NCI-H1092 treated with DMSO at 0.1 percent for 48 hours (cell line): Measurements from ENCODE around the gene GNPNAT1.

Experiments
- DNase-seq: peaks from one replicate; lab custom pipeline; 2025; lab: John Stamatoyannopoulos, UW

Gene GNPNAT1

DNA sequence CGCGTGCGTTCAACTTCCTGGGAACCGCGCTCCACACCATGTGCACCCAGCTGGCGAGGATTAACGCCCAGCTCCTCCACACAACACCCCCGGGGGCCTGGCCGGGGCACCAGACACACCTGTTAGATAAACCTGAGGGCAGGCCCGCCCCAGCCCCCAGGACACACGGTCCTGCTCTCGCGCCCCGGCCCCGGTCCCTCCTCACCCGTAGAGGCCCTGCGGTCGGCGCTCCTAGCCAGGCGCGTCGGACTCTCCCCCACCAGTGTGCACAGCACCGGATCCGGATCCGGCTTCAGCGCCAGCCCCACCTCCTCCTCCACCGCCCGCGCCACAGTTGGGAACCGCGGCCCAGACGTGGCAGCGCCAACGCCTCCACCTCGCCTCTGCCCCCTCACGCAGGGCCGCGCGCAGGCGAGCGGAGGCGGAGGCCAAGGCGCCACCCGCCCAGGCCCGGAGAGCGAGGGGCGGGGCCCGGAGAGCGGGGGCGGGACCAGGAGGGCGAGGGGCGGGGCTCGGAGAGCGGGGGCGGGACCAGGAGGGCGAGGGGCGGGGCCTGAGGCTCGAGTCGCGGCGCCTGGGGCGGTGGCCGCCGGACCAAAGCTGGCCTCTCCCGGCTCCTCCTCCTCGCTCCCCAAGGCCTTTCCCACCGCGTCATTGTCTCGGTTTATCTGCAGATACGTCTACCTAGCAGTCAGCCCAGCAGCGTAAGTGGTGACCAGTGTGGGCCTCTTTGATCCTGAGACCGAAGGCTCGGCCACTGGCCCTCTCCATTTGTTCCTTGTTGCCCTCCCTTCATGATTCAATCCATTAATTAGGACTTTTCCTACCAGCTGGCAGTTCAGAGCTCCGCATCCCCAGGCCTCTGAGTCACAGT, at the start of gene GNPNAT1:
Gene GNPNAT1 (minus strand): TSS at position 385 of the 874 bp plus-strand sequence. CDS start 6,957 bp downstream, outside the sequence.
- DNase-seq, result peak; percentile 82

DNA sequence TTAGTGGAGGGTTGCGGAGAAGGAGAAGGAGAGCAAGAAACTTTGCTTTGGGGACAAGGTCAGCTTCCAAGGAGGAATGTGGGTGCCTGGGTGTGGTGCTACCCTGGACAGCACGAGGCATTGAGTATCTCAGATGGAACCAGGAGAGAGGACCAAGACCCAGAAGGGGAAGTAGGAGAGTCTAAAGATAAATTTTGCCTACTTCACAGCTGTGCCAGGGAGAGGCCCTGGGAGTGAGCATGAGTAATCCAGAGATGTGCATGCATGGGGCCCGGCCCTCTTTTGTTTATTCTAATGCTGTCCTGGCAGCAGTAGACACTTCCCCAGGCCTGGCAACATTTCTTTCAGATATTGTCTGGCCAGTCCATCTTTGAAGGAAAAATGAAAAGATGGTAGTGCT, 49.5 kb upstream of the GNPNAT1 start:
- no peak for DNase-seq

DNA sequence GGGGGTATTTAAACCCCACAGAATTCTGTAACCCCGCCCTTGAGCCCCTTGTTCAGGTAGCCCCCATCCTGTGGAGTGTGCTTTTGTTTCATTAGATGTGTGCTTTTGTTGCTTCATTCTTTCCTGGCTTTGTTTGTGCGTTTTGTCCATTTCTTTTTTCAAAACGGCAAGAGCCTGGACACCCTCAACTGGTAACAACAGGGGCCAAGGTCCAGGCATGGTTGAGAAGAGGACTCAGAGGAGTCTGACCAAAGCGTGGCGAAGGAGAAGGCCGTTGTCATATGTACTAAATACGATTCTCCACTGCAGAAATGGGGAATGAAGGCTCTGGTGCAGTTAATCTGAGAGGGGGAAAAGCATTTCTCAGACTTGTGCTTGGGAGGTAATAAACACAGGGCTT, 46.0 kb upstream of the GNPNAT1 start:
- no peak for DNase-seq

DNA sequence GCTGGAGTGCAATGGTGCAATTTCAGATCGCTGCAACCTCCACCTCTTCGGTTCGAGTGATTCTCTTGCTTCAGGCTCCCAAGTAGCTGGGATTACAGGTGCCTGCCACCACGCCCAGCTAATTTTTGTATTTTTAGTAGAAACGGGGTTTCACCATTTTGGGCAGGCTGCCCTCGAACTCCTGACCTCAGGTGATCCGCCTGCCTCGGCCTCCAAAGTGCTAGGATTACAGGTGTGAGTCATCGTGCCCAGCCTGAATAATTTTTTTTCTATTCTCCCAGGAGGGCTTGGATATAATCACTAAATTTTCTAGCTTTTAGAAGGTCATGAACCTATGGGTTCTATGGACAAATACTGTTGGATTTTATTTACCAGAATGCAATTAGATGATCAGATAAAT, 44.7 kb upstream of the GNPNAT1 start:
- no peak for DNase-seq

DNA sequence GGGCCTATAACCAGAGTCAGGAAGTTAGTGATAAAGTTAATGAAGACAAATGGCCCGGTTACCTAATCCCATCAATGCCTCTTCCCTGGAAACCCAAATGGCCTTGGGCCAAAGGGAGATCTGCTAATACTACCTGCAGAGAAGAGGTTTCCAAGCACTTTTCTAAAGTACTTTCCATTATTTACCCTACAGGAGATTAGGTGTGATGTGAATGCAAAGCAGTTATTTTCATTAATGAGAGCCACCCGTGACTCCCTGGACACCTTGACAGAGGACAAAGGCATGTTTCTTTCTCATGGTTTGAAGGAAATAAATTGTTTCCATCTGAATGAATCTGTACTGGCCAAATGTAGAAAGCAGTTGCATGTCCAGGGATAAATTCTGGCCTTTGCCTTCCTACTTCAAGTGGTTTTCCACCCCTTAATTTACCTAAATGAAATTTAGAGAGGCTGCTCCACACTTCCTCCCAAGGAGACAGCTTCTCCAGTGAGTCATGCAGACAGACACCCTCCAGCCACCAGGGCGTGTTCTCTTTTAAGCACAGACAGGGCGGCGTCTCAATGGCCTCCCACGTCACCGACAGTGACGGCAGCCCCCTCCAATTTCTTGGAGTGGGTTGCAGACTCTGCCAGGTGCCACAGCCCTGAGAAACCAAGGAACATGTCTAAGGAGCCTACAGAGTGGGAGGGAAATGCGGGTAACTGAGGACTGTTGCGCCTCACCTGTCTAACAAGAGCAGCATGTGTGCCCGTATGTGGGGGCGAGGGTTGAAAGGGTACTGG, 43.9 kb upstream of the GNPNAT1 start:
- peak; percentile 33 for DNase-seq

DNA sequence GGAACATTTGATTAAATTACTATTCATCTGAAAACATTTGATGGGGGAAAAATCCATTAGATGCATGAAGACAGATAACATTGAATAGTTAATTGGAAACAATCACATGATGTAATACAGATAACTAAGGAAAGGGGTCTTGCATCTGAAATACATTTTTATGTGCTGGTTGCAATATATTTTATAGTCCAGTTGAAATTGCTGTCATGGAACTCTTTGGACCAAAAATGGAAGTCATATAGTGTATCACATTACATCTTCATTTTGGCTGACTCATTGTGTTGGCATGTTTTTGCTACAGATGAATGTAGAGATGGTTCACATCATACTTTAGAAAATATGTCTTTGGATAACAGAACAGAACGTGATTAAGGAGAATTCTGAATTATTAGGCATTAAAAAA, 43.0 kb upstream of the GNPNAT1 start:
- no peak for DNase-seq

DNA sequence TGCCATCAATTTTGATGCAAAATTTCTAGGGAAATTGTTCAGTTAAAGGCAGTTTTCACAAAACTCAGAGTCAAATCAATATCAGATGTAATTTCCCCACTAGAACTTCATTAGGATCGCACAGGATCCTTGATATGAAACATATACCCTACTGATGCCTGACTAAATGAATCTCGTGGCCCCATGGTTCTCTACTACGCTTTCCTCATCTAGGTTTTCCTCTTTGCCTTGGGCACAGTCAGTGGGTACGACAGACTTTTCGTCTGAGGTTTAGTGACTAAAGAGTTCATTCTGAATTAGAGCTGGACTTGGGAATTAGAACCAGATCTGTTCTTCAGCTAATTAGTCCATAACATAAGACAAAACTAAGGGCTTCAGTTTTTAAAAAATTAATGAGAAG, 42.5 kb upstream of the GNPNAT1 start:
- no peak for DNase-seq

DNA sequence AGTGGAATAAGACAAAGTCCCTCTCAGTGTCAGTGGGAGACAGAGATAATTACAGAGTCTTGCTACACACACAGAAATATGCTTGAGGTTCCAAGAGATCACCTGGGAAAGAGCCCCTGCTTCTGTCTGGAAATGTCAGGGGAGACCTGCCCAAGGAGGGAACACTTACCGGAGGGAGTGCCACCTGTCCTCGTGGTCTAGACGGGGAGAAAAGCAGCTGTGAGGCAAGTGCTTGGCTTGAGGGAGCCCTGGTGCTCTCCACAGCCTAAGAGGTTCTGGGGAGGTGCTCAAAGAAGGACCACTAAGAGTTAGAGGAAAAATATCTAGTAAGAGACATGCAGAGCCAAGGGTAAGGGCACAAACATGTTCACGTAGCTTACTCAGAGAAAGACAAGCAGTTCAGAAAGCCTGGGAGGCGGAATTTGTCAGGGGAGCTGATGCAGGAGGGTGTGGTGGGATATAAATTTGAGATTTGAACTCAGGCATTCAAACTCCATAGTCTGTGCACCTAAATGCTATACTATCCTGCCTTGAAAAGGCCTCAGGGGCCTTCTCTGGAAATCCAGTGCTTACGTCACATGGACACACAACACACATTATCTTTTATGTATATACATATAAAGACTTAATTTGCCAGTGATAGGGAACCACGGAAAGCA, 38.2 kb upstream of the GNPNAT1 start:
- DNase-seq, result no peak

DNA sequence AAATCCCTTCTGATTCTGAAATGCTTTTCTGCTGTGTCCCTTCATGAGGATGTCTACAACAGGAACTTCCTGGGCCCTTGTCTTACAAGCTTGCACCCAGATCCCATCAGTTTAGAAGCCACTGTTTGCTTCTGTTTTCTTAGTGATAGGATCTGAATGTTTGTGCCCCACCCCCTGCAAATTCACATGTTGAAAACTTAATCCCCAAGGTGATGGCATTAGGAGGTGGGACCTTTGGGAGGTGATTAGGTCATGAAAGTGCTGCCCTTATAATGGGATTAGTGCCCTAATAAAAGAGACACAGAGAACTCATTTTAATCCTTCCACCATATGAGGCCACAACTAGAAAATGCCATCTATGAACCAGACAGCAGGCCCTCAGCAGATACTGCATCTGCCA, 36.0 kb upstream of the GNPNAT1 start:
- DNase-seq, result no peak

DNA sequence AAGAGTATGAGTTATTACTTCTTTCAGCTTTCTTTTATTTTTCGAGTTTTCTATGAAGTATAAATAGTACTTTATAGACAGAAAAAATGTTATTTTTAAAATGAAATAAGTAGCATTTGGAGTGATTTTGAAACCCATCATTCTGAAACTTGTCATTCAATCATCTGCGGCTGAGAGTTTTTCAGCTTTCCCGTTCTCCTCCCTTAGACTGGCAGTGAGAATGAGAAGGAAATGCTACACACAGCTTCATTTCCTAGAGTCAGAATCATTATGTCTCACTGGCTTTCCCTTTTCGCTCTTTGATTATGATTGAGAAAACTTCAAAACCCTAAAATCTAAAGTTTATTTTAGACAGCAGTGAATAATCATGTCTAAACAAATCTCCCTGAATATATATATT, 33.7 kb upstream of the GNPNAT1 start:
- no peak for DNase-seq

DNA sequence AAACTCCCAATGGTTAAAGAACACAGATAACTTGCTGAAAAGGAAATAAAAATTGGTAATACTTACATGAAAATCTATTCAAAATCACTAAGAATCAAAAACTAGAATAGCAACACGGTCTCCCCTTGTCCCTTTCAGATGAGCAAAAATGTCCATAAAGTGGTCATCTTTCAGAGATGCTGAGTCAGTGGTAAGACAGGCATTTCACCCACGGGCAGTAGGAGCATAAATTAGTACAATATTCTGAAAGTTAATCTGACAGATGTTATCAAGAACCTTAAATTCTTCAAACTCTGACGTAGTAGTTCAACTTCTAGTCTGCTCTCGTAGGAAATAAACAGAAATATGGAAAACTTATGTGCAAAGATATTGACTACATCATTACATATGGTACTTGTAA, 33.1 kb upstream of the GNPNAT1 start:
- DNase-seq, result no peak

DNA sequence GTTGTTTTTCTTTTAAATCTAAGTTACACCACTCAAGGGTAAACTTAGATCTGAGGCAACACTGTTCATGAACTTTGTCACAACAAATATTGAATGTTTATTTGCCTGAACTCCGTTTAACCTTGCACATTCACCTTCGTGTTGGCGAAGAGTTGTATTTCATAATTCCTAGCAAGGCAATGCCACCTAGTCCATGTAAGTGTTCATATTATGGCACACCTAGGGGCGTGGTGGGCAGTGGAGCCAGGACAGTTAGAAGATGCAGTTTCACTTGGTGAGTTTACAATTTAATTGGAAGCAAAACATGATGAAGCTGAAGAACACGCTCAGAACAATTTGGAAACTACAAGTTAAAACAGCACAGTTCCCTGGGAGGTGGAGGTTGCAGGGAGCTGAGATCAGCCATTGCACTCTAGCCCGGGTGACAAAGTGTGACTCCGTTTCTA, 30.4 kb upstream of the GNPNAT1 start:
- no peak for DNase-seq

DNA sequence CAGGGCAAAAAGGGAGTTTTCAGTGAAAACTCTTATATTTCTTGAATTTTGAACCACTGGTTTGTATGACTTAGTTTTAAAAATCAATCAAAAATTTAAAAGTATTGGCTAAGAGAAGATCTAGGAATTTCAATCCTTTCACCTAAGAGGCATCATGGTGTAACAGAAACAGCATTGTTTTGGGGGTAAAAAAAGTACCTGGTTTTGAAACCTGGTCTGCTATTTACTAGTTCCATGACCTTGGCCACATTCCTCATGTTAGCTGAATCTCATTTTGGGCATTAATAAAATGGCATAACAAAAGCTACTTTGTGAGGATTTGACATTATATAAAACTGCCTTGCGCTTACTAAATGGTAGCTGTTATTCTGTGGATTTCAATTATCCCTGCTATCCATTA, 16.7 kb upstream of the GNPNAT1 start:
- no peak for DNase-seq

DNA sequence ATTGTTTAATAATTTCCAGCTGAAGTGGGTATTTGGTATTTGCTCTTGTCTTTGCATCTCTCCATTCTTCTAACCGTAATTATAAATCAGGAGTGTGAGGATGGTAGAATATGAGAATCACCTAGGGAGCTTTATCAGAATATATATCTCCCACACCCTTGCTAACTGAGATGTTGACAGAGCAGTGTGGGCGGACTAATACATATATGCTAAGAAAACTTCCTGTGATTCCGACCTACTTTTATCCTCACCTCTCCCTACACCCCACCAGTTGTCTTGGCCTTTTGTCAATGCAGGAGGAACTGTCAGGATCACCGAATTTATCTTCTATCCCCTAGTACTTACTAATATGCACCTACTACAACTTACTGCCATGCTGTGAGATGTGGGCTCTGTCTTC, 14.7 kb upstream of the GNPNAT1 start:
- no peak for DNase-seq

DNA sequence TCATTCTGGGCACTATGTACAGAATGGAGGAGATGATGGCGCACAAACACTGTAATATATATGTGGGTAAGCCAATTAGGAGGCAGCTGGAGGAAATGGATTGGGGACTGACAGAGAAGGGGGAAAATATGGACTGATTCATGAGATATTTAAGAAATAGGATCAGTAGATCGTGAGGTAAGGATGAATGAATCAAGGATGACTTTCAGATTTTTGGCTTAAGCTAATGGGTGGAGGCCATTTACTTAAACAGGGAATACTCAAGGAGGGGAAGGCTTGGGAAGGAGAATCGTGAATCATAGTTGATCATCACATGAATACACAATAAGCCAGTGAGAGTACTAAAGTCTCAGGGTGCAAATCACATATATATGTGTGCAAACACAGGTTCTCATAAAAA, 11.2 kb upstream of the GNPNAT1 start:
- DNase-seq, result no peak

DNA sequence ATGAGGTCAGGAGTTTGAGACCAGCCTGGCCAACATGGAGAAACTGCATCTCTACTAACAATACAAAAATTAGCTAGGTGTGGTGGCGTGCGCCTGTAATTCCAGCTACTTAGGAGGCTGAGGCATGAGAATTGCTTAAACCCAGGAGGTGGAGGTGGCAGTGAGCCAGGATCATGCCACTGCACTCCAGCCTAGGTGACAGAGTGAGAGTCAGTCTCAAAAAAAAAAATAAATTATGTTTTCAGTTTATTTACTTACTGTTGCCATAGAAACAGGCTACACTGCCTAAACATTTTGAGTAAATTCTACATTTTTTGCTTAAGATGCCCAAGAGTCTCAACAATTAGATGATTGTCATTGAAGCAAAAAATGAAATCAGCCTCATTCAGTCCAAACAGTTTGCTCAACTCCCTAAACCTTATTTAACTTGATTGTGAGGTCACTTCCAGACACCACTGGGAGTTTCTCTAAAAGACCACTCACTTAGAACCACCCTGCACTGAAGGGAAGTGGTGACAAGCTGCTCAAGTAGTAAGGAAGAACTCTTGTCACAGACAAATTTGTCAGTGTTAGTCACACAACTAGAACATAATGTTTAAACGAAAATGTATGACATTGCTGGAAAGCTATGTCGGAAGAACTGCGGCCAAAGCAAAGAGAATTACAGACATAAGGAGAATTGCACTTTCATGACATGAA, 9.8 kb upstream of the GNPNAT1 start:
- DNase-seq, result no peak

DNA sequence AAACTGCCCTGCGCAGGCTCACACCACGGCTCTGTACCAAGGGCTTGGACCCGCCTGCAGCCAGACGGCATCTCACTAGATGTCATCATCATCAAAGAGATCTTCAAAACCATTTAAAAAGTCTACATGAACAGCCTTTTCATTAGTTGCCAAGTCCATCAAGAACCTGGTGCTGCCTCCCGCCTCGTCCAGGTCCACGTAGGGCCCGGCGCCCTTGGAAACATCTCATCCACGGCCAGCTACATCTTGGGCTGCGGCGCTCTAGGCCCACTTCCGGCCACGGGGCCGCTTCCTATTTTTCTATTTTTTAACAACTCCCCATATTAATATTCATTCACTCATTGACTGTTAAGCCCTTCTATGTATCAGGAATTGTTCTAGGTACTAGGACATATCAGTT, 7.4 kb upstream of the GNPNAT1 start:
- no peak for DNase-seq

DNA sequence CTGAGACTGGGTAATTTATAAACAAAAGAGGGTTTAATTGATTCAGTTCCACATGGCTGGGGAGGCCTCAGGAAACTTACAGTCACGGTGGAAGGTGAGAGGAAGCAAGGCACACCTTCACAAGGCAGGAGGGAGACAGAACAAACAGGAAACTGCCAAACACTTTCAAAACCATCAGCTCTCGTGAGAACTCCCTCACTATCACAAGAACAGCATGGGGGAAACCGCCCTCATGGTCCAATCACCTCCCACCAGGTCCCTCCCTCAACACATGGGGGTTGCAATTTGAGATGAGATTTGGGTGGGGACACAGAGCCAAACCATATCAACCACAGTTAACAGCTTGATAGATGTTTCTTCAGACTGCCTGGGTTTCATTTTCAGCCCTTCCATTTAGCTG, 6.2 kb upstream of the GNPNAT1 start:
- no peak for DNase-seq

DNA sequence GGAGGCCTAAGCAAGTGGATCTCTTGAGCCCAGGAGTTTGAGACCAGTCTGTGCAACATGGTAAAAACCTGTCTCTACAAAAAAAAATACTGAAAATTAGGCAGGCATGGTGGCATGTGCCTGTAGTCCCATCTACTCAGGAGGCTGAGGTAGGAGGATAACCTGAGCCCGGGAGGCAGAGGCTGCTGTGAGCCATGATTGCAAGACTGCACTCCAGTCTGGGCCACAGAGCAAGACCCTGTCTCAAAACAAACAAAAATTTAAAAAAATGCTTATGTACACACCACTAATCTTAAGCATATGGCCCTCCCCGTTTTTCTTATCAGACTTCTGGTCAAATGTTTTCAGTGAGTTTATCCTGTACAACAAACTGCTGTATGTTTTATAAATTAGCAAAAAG, 1.7 kb upstream of the GNPNAT1 start:
- no peak for DNase-seq

DNA sequence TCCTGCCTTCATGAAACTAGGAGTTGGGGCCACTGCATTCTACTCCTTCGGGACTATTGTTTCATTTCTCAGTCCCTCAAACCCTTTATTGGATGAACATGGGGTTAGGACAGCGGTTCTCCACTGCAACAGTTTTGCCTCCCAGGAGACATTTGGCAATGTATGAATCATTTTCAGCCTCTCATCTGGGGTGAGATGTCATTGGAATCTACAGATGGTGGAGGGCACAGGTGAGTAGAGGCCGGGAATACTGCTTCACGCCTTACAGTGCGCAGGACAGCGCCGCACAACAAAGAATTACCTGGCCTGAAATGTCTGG, 649 bp upstream of the GNPNAT1 start:
- DNase-seq, result no peak

DNA sequence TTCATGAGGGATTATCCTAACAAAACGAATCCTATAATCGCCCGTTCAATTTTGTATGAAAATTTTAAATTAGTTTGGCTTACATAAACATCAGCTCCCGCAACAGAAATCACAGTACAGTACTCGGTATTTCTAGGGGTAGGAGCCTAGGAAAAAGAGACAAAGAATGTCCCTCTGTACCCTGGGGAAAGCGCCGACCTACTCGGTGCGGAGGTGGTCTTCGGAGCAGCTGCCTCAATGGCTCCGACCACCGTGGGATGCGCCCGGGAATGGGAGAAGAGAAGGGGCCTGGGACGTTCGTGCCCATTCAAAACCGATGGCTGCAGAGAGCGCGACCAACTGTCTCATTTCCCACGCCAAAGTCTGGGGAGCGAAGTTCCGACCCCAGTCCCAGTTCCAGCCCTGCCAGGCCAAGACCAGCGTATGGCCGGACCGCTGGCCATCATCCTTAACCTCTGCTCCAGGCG, 618 bp downstream of the GNPNAT1 start:
- no peak for DNase-seq
